Measurements from ENCODE around the gene RXRB.

GRCh38 chr6:33187809-33188208, 12.7 kb downstream of the RXRB start:
- TF ChIP-seq CTCF (conservative IDR thresholded peaks at IDR 0.05; ENCODE audit: low read length) (no peak), EZH2phosphoT487 (IDR thresholded peaks at IDR 0.05; ENCODE audit: borderline replicate concordance) (no peak)
